Ovary (tissue), 9 donors: ENCODE data around the gene KCNAB2. TPM values are rescaled to one million over a fixed set of nuclear protein-coding genes. Genes with fewer than 3 reads are reported as not detected.
"Not testable (repeated sequence)": the region's sequence is repeated elsewhere in the genome, so short reads cannot be mapped to it uniquely, and the experiment has no call there.

Experiments used
- DNase-seq, 5 donors: peaks; one replicate each; pipeline ENCODE4 v3.0.0-alpha.2; 2019 to 2020
- H3K27ac ChIP-seq, 2 donors: fragments of 200-600 bp; one replicate each; pipeline versions ENCODE4 v1.5.1 to v1.8.0; 2019 to 2022
- H3K27me3 ChIP-seq: fragments of 200-600 bp; one replicate; pipeline ENCODE4 v1.8.0; 2022
- H3K36me3 ChIP-seq: fragments of 200-600 bp; sonication (generic); one replicate; pipeline ENCODE4 v1.5.1; 2019
- H3K4me1 ChIP-seq: one replicate; pipeline ENCODE4 v1.8.1; 2013; ENCODE audit warnings: mild to moderate bottlenecking, moderate library complexity; ENCODE audit not compliant: insufficient read depth
- H3K4me3 ChIP-seq: fragments of 200-600 bp; sonication (generic); one replicate; pipeline ENCODE4 v1.5.1; 2017
- H3K9me3 ChIP-seq, 2 donors: fragments of 200-600 bp in 1 of 2; sonication (generic) in 1 of 2; one replicate each; pipeline versions ENCODE4 v1.5.1 to v1.8.1; 2013 to 2019; ENCODE audit warnings: mild to moderate bottlenecking in 1 of 2, moderate library complexity in 1 of 2
- EP300 ChIP-seq: sonication (generic); formaldehyde crosslinking; IDR thresholded peaks from one replicate; pipeline ENCODE4 v1.6.1; 2017; ENCODE audit warnings: antibody characterized with exemption
- POLR2A ChIP-seq: fragments of 450-650 bp; IDR thresholded peaks from one replicate; pipeline ENCODE4 v1.6.1; 2017; ENCODE audit warnings: antibody characterized with exemption, mild to moderate bottlenecking, moderate library complexity
- WGBS, 3 donors: extraction: QIAGEN DNeasy Blood & Tissue Kit in 1 of 3; methylation state at CpG; one replicate each; pipeline versions ENCODE4 v1.1.5 to v1.1.7; 2013 to 2017; 5-methylcytosine and 5-hydroxymethylcytosine counted together
- intact Hi-C, 4 donors: fragments of 100-400 bp; cut with DNase I; formaldehyde crosslinking; loops; one replicate each; pipeline versions ENCODE4 v1.11.0 to v1.15.1; 2022 to 2023
- polyA plus RNA-seq, 2 donors: library from polyadenylated mRNA; stranded (reverse); fragments of 200-250 nt in 1 of 2; fragments of 350-450 nt in 1 of 2; fragmentation: Illumina TruSeq in 1 of 2; extraction: RNeasy Lipid Tissue Mini Kit (QIAGEN cat#74804) in 1 of 2; gene quantifications; one replicate each; pipeline ENCODE4 v1.2.3, GENCODE V29; 2013 to 2014
- total RNA-seq, 7 donors: library from RNA; depleted of rRNA in 2 of 7; stranded (reverse); fragments of >200 nt in 2 of 7; fragmentation: NEBNext Ultra II Directional in 3 of 7; extraction: Animal tissue kit (Norgen Biotek cat#: 25700) in 3 of 7; gene quantifications; one replicate each; pipeline versions ENCODE4 v1.1.0 to v1.2.4, GENCODE V29; 2016 to 2023
- TF ChIP-seq, protein P1 (sequence below), 3 donors: fragments of 450-650 bp in 2 of 3; fragments of 200-600 bp in 1 of 3; IDR thresholded peaks; one replicate each; pipeline versions ENCODE4 v1.5.1 to v1.8.0; 2016 to 2022; ENCODE audit warnings: antibody characterized with exemption in 3 of 3, mild to moderate bottlenecking in 1 of 3
- donor health status: DM: no; HTN: no; CAD: no; lungs with moderate emphysema.
- donor health status: DM: no; HTN: no; CAD: no.
- donor health status: Bipolar disorder and iron deficiency.
- donor health status: DM: yes; HTN: yes; CAD: no.
- donor health status: DM: no; HTN: no; CAD: no.
- donor health status: DM: yes; HTN: yes; CAD: no.

KCNAB2 gene
- total and polyA plus RNA-seq, 9 donors: 2.9 to 18.3 (median 7.1) TPM

DNA sequence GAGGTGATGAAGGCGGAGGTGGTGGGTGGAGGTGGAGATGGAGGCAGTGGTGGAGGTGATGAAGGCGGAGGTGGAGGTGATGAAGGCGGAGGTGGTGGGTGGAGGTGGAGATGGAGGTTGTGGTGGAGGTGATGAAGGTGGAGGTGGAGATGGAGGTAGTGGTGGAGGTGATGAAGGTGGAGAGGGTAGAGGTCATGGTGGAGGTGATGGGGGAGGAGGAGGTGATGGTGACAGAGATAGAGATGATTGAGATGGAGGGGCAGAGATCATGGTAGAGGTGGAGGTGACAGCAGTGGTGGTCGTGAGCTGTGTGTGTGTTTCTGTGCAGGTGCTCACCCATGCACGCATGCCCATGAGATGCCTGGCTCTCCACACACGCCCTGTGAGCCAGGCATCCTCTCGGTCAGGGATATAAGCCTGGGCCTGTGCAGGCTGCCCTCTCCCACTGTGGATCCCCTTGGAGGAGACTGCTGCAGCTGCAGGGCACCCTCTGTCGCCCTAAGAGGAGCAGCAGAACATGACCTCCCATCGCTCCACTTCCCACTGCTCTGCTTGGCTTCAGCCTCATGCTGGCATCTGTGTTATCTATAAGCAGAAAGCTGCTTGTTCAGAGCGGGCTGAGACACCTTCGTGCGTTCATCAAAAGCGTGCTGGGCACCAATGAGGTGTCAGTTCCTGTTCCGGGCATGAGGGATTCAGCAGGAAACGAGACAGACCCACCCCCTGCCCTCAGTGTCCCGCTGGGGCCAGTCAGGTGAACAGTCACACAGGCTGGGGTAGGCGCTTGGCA, 33.0 kb upstream of the KCNAB2 start:
- WGBS, 3 donors: 88 to 90% (median 89%) methylated on average over 17 of the region's 17 CpGs
- TF ChIP-seq EP300: no peak
- no peak for TF ChIP-seq POLR2A
- TF ChIP-seq, protein P1, sequence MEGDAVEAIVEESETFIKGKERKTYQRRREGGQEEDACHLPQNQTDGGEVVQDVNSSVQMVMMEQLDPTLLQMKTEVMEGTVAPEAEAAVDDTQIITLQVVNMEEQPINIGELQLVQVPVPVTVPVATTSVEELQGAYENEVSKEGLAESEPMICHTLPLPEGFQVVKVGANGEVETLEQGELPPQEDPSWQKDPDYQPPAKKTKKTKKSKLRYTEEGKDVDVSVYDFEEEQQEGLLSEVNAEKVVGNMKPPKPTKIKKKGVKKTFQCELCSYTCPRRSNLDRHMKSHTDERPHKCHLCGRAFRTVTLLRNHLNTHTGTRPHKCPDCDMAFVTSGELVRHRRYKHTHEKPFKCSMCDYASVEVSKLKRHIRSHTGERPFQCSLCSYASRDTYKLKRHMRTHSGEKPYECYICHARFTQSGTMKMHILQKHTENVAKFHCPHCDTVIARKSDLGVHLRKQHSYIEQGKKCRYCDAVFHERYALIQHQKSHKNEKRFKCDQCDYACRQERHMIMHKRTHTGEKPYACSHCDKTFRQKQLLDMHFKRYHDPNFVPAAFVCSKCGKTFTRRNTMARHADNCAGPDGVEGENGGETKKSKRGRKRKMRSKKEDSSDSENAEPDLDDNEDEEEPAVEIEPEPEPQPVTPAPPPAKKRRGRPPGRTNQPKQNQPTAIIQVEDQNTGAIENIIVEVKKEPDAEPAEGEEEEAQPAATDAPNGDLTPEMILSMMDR (IDR thresholded peaks at IDR 0.05): no peak
- Histone ChIP-seq H3K27me3 (no peaks in the 10 kb centered on the region), H3K4me1 (no peaks in the 10 kb centered on the region), H3K27ac (no peak overlapping the region), H3K4me3 (no peak overlapping the region), H3K9me3 (no peaks in the 10 kb centered on the region), H3K36me3 (no peaks in the 10 kb centered on the region)
- intact Hi-C loops: no loop called here
- no peak for DNase-seq

DNA sequence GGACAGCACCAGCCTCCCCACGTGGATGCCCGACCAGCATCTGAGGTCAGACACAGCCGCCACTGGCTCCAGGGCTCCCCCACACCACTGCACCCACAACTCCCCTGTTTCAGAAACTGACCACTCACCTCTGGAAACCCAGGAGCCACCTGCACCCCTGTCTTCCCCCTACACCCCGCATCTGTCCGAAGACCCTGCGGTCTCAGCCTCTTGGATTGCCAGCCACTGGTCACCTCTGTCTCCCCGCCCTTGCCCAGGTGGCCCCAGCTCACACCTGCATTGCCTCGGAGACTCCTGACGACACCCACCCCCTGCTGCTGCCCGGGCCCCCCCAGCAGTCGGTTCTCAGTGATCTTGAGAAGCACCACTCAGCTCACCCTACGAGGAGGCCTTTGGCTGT, 32.2 kb upstream of the KCNAB2 start:
- no peaks in the 10 kb centered on the region for H3K9me3 ChIP-seq
- TF ChIP-seq EP300: no peak
- TF ChIP-seq, protein P1 (IDR thresholded peaks at IDR 0.05): no peak
- TF ChIP-seq POLR2A: no peak
- DNase-seq: no peak
- H3K4me1 ChIP-seq: no peaks in the 10 kb centered on the region
- H3K27me3 ChIP-seq: no peaks in the 10 kb centered on the region
- H3K27ac ChIP-seq: no peak overlapping the region
- 82 to 92% (median 90%) methylated on average over 12 of the region's 12 CpGs for WGBS, 3 donors
- H3K36me3 ChIP-seq: no peaks in the 10 kb centered on the region
- H3K4me3 ChIP-seq: no peak overlapping the region
- intact Hi-C loops: no loop called here

DNA sequence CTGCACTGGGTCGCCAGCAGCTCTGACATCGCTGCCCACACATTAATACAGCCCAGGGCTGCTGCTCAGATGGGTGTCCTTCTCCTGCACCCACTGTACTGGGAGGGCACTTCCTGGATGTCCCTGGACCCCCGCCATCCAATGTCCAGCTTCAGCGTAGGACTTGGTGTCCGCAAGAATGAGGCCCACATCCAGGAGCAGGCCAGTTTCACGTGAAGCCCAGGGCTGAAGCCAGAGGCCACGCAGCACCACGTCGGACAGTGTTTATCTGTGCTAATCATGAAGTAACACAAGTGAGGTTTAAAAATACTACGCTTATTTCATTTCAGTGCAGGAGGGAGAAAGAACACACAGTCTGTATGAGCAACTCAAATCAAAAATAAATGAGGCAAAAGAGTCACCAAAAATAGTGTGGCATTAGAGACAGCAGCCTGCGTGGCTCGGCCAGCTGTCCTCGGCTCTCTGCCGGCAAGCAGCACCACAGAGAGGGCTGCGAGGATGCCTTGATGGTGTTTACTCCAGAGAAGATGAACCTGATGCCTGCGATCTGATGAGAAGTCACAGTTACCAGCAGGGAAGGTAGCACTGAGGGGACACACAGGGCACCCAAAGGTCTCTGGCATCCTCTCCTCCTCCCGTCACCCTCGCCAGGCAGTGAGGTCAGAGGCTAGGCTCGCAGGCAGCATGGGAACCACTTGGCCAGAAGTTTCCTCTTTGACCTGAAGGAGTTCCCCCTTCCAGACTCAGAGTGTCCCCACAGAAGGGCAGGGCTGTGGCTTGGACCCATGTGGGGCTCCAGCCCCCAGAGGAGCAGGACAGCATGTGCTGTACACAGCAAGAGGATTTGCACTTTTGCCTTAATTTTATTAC, 31.3 kb upstream of the KCNAB2 start:
- no peak overlapping the region for H3K27ac ChIP-seq
- 71 to 83% (median 79%) methylated on average over 19 of the region's 19 CpGs for WGBS, 3 donors
- DNase-seq: no peak

DNA sequence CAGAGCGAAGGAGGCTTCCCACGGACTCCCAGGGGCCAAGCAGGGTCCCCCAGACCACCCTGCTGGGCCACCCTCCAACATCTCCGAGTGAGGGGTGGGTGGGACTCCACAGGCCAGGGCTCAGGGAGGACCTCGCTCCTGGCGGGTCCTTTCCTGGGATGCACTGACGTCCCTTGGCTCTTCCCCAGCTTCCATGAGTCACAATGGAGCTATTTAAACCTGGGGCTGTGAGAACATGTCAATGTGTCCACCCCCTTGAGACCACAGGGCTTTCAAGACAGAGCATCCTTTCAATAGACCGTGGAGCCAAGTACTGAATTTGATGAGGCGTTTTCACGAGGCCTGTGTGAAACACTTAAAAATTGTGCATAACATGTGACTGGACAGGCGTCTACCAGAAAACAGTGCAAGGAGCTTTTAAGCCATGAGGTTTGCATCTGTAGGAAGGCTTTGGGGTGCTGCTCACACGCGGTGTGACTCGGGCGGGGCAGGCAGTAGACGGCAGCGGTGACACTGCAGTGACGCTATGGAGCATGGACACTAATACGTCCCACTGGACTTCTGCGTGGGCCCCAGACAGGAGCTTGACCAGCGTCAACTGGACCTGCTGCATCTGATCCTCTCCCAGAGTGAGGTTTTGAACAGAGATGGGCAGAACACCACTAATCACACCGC, 29.4 kb upstream of the KCNAB2 start:
- TF ChIP-seq, protein P1 (IDR thresholded peaks at IDR 0.05): no peak
- TF ChIP-seq EP300: no peak
- Histone ChIP-seq H3K4me1 (no peaks in the 10 kb centered on the region), H3K27me3 (no peaks in the 10 kb centered on the region), H3K9me3 (no peaks in the 10 kb centered on the region), H3K27ac (no peak overlapping the region), H3K36me3 (no peaks in the 10 kb centered on the region), H3K4me3 (no peak overlapping the region)
- WGBS, 3 donors: 80 to 81% (median 80%) methylated on average over 21 of the region's 21 CpGs
- intact Hi-C loops: no loop called here
- DNase-seq: no peak

More for the DNA sequence above, 31.3 kb upstream of the KCNAB2 start:
- H3K36me3 ChIP-seq: no peaks in the 10 kb centered on the region
- no peaks in the 10 kb centered on the region for H3K27me3 ChIP-seq
- H3K9me3 ChIP-seq: no peaks in the 10 kb centered on the region
- H3K4me1 ChIP-seq: no peaks in the 10 kb centered on the region
- TF ChIP-seq, protein P1 (IDR thresholded peaks at IDR 0.05): no peak
- TF ChIP-seq POLR2A (no peak), EP300 (no peak)
- intact Hi-C loops: no loop called here
- no peak overlapping the region for H3K4me3 ChIP-seq

DNA sequence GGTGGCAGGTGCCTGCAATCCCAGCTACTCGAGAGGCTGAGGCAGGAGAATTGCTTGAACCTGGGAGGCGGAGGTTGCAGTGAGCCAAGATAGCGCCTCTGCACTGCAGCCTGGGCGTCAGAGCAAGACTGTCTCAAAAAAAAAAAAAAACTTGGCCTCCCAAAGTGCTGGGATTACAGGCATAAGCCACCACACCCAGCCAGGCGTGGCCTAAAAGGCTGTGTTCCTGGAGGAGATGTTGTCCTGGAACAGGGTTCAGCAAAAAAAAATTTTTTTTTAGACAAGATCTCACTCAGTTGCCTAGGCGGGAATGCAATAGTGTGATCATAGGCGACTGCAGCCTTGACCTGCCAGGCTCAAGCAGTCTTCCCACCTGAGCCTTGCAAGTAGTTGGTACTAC, 28.0 kb upstream of the KCNAB2 start:
- intact Hi-C loops, H3K4me3 ChIP-seq, H3K9me3 ChIP-seq, H3K27me3 ChIP-seq, H3K4me1 ChIP-seq, H3K36me3 ChIP-seq, DNase-seq, H3K27ac ChIP-seq: not testable (repeated sequence)
- 88 to 90% (median 89%) methylated on average over 7 of the region's 7 CpGs for whole genome bisulfite sequencing, 3 donors
